GM12801 (cell line): Measurements from ENCODE around the gene OLIG2.

Experiments used
- CTCF ChIP-seq: IDR thresholded peaks from one replicate; pipeline ENCODE4 v1.5.1; 2011; ENCODE audit warnings: control low read depth; ENCODE audit not compliant: insufficient read length; ENCODE audit errors: extremely low read depth

Gene OLIG2

DNA sequence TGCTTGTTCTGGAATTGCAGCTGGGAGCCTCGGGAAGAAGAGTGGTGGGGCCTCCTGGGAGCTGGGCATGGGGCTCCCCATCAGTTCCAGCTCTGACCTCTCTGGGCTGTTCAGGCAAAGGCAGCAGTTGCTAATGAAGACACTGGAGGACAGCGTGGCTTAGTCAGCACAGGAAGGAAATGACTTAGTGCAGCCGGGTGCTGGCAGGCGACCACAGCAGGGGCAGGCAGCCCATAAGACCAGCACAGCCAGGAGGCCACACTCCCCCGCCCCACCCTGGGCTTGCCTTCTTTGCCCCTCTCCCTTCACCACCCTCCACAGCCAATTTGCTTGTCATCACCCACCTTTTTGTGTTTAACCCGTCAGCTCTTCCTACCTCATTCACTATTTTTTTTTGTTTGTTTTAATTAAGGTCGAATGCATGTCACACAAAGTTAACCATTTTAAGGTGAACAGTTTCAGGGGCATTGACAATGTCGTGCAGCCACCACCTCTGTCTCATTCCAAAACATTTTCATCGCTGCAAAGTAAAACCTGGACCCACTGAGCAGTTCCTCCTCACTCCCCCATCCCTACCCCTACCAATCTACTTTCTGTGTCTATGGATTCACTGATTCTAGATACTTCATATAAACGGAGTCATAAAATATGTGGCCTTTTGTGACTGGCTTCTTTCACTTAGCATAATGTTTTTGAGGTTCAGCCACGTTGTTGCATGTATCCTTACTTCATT is 10.9 kb downstream of the OLIG2 start:
- no peak for TF ChIP-seq CTCF

DNA sequence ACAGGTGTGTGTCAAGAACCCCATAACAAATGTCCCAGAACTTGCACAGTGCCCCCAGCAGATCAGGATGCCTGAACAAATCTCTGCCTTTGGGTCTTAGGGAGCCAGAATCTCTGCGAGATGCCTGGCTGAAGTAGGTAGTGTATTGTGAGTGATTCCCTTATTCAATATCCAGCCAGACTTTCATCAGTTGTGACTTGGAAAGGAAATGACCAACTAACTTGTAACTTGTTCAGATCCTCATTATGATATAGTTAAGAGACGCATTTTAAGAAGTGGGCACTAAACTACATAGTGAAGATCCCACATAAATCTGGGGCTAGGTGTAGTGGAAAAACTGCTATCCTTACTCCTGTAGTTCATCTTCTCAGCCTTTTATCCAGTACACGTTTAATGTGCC is 11.8 kb downstream of the OLIG2 start:
- TF ChIP-seq CTCF: no peak

DNA sequence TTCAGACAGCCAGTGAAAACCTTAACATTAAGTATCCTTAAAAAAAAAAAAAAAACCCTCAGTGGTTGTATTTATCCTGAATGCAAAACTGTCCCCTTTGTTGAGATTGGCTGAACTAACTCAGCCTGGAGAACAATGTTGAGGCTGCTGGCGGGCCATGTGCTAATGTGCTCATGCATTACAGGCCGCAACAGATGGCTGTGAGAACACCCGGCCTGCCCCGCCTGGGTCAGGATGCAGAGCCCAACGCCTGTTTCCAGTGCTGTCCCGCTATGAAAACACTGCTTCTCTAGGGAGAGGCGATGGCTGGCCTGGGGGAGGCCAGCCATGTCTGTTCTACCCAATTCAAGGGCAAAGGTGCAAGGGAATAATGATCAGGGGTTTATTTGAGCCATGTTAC is 13.8 kb downstream of the OLIG2 start:
- no peak for TF ChIP-seq CTCF

DNA sequence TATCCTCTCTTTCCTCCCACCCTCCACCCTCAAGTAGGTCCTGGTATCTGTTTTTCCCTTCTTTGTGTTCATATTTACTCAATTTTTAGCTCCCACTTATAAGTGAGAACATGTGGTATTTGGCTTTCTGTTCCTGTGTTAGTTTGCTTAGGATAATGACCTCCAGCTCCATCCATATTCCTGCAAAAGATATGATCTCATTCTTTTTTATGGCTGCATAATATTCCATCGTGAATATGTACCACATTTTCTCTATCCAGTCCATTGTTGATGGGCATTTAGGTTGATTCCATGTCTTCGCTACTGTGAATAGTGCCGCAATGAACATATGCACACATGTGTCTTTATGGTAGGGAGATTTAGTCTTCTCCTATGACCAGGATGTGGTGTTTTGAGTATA is 14.5 kb downstream of the OLIG2 start:
- TF ChIP-seq CTCF: no peak

- no peak for TF ChIP-seq CTCF
Observed at GRCh38 chr21:33041981-33042380, 16.2 kb downstream of the OLIG2 start.

GRCh38 chr21:33042812-33043211 is 17.1 kb downstream of the OLIG2 start:
- TF ChIP-seq CTCF: no peak

- TF ChIP-seq CTCF: no peak
Observed at GRCh38 chr21:33046455-33046854, 20.7 kb downstream of the OLIG2 start.

GRCh38 chr21:33047231-33047630 is 21.5 kb downstream of the OLIG2 start:
- no peak for TF ChIP-seq CTCF
